Neuron (in vitro differentiated cells): ENCODE data around the gene TPPP2.

Experiments used
- H2AFZ ChIP-seq: one replicate; pipeline ENCODE4 v1.6.1; 2013; ENCODE audit warnings: low read depth, mild to moderate bottlenecking, inconsistent platforms, low read length, moderate library complexity
- H3K27me3 ChIP-seq: one replicate; pipeline ENCODE4 v1.6.1; 2013; ENCODE audit warnings: low read length; ENCODE audit not compliant: insufficient read depth
- H3K36me3 ChIP-seq: one replicate; pipeline ENCODE4 v1.6.1; 2013; ENCODE audit warnings: low read length; ENCODE audit not compliant: insufficient read depth
- H3K4me1 ChIP-seq: one replicate; pipeline ENCODE4 v1.6.1; 2013; ENCODE audit warnings: low read length; ENCODE audit not compliant: insufficient read depth
- H3K4me3 ChIP-seq: 2 replicates; pipeline ENCODE4 v1.5.1; 2013; ENCODE audit warnings: mild to moderate bottlenecking, low read length, moderate library complexity
- H3K9me3 ChIP-seq: one replicate; pipeline ENCODE4 v1.6.1; 2013; ENCODE audit warnings: low read length

The TPPP2 gene

DNA sequence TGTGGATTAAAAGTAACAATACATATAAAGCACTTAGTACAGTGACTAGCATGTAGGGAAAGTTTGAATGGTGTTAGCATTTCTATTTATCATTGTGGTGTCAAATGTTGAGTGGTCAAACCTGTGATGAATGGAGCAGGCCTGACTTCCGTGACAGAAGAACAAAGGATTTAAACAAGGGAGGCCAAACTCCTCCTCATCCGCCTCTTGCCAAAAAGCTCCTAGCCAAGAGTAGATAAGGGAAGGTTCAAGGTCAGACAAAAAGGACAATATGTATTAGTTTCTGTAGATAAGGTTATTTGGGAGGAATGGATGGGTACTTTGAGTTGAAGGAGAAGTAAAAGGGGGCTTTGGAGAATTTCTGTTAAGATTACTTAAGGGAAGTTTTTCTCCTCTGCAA is 18.6 kb downstream of the TPPP2 start:
- H3K36me3 ChIP-seq, result no peaks in the 10 kb centered on the region
- H2AFZ ChIP-seq, result no peak overlapping the region
- H3K4me3 ChIP-seq, result no peak overlapping the region
- H3K9me3 ChIP-seq, result no peaks in the 10 kb centered on the region
- peaks cover 3% of the 10 kb centered on the region for H3K4me1 ChIP-seq
- peaks cover 13% of the 10 kb centered on the region for H3K27me3 ChIP-seq

DNA sequence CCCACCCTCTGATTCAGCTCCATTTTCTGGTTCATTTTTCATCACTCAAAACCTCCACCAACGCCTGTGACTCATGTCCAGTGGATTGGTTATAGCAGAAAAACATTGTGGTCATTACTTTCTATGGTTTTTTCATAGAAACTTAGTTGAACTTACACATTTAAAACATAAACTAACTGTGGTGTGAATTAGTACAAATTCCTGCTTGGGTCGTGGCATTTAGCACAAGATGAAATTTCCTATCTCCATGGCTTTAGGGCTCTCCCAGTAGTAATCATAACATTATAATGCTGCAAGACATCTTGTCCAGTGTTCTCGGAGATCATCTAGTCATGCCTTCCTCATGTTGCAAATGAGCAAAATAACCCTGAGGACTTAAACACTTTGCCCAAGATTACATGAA is 19.3 kb downstream of the TPPP2 start:
- peaks cover 12% of the 10 kb centered on the region for H3K27me3 ChIP-seq
- no peak overlapping the region for H3K4me3 ChIP-seq
- no peaks in the 10 kb centered on the region for H3K9me3 ChIP-seq
- H2AFZ ChIP-seq, result no peak overlapping the region
- peaks cover 3% of the 10 kb centered on the region for H3K4me1 ChIP-seq
- H3K36me3 ChIP-seq, result no peaks in the 10 kb centered on the region

DNA sequence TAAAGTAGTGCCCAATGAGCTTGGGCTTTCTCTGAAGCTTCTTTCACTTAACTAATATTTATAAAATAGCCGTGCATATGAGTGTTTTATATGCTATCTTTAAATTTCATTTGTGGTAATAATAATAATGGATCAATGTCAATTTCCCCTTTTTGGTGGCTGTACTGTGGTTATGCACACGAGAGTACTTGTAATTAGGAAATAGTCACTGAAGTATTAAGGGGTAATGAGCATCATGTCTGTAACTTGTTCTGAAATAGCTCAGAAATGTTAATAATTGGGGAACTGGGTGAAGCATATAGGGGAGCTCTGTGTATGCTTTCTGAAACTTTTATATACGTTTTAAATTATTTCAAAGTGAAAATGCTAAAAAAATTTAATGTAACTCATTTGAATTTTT is 20.6 kb downstream of the TPPP2 start:
- H3K4me1 ChIP-seq, result peaks cover 3% of the 10 kb centered on the region
- no peak overlapping the region for H2AFZ ChIP-seq
- H3K36me3 ChIP-seq, result no peaks in the 10 kb centered on the region
- peaks cover 3% of the 10 kb centered on the region for H3K27me3 ChIP-seq
- no peak overlapping the region for H3K4me3 ChIP-seq
- no peaks in the 10 kb centered on the region for H3K9me3 ChIP-seq

DNA sequence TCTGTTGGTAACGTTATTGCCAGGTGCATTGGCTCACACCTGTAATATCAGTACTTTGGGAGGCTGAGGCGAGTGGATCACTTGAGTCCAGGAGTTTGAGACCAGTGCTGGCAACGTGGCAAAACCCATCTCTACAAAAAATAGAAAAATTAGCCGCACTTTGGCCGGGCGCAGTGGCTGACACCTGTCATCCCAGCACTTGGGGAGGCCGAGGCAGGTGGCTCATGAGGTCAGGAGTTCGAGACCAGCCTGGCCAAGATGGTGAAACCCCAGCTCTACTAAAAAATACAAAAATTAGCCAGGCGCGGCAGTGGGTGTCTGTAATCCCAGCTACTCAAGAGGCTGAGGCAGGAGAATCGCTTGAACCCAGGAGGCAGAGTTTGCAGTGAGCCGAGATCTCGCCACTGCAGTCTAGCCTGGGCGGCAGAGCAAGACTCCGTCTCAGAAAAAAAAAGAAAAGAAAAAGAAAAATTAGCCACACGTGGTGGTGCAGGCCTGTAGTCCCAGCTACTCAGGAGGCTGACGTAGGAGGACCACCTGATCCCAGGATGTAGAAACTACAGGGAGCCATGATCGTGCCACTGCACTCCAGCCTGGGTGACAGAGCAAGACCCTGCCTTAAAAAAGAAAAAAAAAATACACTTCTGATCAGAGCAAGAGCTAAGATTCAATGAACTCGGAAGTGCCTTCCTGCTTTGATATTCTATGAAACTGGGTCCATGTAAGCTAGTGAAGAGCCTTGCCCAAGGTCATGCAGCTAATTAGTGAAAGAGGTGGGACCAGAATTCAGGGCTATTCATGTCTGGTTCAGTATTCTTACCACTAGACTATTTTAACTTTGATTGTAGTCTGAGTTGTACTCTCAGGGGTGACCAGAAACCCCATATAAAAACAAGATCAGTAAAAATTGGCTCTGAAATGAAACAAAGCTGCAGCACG is 23.4 kb downstream of the TPPP2 start:
- no peak overlapping the region for H3K4me3 ChIP-seq
- no peak overlapping the region for H2AFZ ChIP-seq
- H3K4me1 ChIP-seq, result peaks cover 3% of the 10 kb centered on the region
- H3K36me3 ChIP-seq, result no peaks in the 10 kb centered on the region
- H3K27me3 ChIP-seq, result no peaks in the 10 kb centered on the region
- no peaks in the 10 kb centered on the region for H3K9me3 ChIP-seq

DNA sequence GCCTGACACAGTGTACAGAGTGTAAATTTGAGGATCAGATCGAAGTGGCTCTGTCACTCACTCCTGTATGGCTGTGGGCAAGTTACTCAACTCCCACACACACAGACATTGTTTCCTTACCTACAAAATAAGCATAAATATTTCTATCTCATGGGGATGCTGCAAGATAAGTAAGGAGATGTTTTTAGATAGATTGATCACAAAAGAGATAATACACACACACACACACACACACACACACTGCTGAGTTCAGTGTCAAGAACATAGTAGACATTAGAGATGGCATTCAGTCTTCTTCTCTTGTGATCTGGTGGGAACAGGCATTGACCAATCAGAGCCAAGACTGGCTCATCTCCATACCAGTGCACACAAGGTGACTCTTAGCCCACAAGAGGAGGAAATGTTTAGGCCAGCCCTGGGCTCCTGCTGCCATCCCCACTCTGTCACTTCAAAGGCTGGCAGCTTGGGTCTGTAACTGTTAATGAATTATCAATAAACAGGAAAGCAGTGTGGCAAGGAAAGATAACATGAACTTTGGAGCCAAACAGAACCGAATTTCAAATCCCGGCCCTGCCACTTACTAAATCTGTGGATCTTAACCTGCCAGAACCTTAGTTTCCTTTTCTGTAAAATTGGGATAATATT is 24.2 kb downstream of the TPPP2 start:
- H3K4me1 ChIP-seq, result no peaks in the 10 kb centered on the region
- H2AFZ ChIP-seq, result no peak overlapping the region
- H3K4me3 ChIP-seq, result no peak overlapping the region
- no peaks in the 10 kb centered on the region for H3K27me3 ChIP-seq
- H3K36me3 ChIP-seq, result no peaks in the 10 kb centered on the region
- no peaks in the 10 kb centered on the region for H3K9me3 ChIP-seq

DNA sequence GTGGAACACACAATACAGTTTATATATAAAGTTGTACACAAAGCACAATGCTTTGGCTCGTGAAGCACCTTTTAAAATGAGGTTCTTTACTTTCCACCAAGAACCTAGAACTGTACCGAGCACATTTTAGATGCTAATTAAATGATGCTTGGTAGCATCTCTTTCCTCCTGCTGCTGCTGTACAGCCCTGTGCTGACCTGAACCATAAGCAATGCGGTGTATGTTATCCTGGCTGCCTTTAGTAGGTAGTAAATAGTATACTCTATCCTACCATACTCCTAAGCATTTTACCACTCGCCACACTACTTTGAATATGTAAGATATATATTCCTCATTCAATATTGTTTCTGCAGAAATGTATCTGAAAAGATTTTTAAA is 24.7 kb downstream of the TPPP2 start:
- H2AFZ ChIP-seq, result no peak overlapping the region
- H3K4me1 ChIP-seq, result no peaks in the 10 kb centered on the region
- no peaks in the 10 kb centered on the region for H3K36me3 ChIP-seq
- H3K4me3 ChIP-seq, result no peak overlapping the region
- H3K27me3 ChIP-seq, result no peaks in the 10 kb centered on the region
- no peaks in the 10 kb centered on the region for H3K9me3 ChIP-seq

DNA sequence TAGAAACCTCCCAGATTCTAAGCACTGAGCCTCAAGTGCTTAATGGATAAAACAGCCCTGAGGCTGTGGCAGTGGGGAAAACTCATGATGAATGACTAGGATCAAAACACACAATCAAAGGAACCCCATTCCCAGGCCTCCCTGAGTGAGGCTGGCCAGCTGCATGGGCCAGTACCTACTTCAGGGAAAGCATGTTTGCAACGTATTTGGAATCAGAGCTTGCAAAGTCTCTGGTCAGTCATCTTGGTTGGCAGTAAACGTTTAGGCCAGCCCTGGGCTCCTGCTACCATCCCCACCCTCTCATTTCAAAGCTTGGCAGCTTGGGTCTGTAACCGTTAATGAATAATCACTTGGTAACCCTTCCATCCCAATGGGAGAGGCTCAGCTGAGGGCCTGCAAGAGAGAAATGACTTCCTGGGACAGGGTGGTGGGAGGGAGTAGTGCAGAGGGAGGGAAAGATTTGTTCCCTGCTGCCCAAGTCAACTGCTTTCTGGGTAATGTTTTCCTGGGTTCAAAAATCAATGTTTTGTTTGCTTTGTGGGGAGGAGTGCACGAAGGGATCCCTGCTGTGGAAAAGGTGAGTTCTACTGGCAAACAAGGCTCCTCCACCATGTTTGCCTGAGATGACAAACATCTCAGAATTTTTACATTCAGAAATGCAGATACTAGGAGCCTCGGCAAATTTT is 25.6 kb downstream of the TPPP2 start:
- H3K4me1 ChIP-seq, result no peaks in the 10 kb centered on the region
- H3K36me3 ChIP-seq, result no peaks in the 10 kb centered on the region
- no peak overlapping the region for H2AFZ ChIP-seq
- H3K4me3 ChIP-seq, result no peak overlapping the region
- no peaks in the 10 kb centered on the region for H3K27me3 ChIP-seq
- no peaks in the 10 kb centered on the region for H3K9me3 ChIP-seq

DNA sequence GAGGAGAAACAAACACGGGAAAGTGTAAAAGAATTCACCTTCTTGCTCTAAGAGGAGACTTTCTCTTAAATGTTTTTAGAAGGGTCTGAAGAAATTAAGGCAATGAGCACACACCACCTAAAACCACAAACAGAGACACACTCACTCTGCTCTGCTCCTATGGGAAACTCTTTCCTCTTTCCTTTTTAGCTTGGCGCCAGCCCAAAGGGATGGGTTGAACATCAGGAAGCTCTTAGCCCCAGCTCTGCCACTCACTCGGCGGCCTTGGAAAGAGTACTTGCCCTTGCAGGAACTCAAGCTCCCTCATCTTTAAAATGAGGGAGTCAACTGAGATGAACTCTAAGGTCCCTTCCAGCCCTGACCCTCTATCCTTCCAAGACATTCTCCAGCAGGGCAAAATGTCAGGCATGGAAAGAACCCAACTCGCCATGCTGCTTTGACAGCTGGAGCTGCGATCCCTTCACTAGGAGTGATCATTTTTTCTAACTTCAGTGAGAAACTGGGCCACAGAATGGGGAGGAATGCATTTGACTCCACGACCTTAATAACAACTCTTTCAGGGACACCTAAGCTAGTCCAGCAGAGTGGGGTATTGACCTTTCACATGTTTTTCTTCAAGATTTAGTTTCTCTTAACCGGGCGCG is 26.6 kb downstream of the TPPP2 start:
- H3K27me3 ChIP-seq, result no peaks in the 10 kb centered on the region
- H3K4me1 ChIP-seq, result no peaks in the 10 kb centered on the region
- H3K36me3 ChIP-seq, result no peaks in the 10 kb centered on the region
- H3K9me3 ChIP-seq, result no peaks in the 10 kb centered on the region
- no peak overlapping the region for H3K4me3 ChIP-seq
- H2AFZ ChIP-seq, result no peak overlapping the region

DNA sequence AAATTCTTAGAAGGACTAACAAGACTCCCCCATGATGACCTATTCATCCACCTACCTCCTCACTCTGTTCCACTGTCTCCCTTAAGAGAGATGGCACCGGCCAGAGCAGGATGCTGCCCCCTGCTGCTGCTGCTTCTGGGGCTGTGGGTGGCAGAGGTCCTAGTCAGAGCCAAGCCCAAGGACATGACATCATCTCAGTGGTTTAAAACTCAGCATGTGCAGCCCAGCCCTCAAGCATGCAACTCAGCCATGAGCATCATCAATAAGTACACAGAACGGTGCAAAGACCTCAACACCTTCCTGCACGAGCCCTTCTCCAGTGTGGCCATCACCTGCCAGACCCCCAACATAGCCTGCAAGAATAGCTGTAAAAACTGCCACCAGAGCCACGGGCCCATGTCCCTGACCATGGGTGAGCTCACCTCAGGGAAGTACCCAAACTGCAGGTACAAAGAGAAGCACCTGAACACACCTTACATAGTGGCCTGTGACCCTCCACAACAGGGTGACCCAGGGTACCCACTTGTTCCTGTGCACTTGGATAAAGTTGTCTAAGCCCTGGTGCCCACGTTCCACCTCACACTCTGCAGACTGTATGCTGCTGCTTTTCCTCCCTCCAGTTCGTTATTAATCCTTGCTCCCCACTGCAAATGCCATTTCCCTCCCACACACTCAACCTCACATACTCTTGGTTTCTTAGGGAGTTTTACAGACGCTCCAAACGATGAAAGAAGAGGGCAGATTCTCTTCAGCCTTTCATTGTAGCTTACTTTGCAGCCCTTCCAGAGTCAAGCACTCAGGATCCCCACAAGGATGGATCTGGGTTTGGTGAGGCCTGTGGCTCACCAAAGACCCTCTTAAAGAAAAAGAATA is 28.0 kb downstream of the TPPP2 start, which contains the start of gene RNASE8:
RNASE8 (plus strand) TSS at position 20 of the 873 bp plus-strand sequence; CDS start at position 91, 71 bp downstream.
- Histone ChIP-seq H3K36me3 (no peaks in the 10 kb centered on the region), H3K27me3 (no peaks in the 10 kb centered on the region), H3K4me1 (no peaks in the 10 kb centered on the region), H3K9me3 (no peaks in the 10 kb centered on the region), H2AFZ (no peak within 1 kb of the TSS), H3K4me3 (no peak within 1 kb of the TSS)

DNA sequence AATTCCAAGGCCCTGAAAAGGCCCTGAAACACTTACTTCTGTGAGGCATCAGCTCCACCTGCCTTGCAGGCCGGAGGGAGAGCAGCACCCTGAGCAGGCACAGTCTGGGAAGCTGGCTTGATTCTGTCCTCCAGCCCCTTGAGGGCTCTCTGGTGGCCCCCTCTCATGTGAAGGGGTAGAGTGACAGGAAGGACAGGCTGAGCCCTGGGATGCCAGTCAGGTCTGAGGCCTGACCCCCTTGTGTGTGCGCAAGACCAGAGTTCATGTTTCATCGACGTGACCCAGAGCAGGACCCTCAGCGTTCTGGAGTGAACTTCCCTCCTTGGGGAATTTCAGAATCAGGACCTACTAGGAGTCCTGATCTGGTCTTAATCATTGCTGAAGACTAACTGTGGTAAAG is 28.9 kb downstream of the TPPP2 start:
- Histone ChIP-seq H3K9me3 (no peaks in the 10 kb centered on the region), H2AFZ (no peak overlapping the region), H3K4me1 (peaks cover 8% of the 10 kb centered on the region), H3K4me3 (no peak overlapping the region), H3K36me3 (no peaks in the 10 kb centered on the region), H3K27me3 (no peaks in the 10 kb centered on the region)

DNA sequence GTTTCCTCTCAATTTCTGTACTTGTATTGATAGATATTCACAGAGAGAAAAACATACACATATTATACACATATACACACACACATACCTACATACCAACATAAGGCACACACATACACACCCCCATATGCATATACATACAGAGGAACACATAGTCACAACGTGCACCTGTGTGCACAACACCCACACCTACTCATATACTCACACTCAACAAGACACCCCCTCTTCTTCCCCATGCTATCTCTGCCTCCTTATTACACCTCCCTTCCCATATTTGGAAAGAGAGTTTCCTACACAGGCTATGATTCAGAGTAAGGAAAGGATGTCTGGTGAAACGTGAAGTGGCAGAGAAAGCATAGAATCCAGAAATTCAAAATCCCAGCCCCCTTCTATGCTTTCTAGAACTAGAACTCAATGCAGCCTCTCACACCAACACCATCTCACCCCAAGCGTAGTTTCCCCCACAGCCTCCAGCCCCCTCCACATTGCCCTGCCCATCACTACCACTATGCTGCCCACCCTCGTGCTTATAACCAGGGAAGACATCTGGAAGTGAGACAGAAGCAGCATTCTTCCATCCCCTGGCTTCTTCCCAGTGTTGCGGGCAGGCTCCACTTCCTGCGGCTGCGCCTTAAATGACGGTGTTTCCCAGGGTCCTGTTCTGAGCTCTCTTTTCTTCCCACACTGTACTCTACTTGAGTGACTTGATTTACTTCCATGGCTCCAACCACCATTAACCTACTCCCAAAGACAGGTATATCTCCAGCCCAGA is 30.0 kb downstream of the TPPP2 start:
- Histone ChIP-seq H2AFZ (no peak overlapping the region), H3K27me3 (no peaks in the 10 kb centered on the region), H3K4me1 (peaks cover 9% of the 10 kb centered on the region), H3K4me3 (no peak overlapping the region), H3K9me3 (no peaks in the 10 kb centered on the region), H3K36me3 (no peaks in the 10 kb centered on the region)
